HAP-1 (cell line): ENCODE data around the gene SMARCD3.

Experiments
- DNase-seq, 2 experiments: peaks; one replicate each; pipeline ENCODE4 v3.0.0-alpha.2; 2016 to 2020; ENCODE audit warnings: low spot score in 2 of 2
- H3K27me3 ChIP-seq: fragments of 250-450 bp; sonication (Bioruptor Pico); 2 replicates; pipeline ENCODE4 v1.5.1; 2020; ENCODE audit warnings: low read depth, mild to moderate bottlenecking, moderate library complexity
- H3K36me3 ChIP-seq: fragments of 250-450 bp; sonication (Bioruptor Pico); replicated peaks from 2 replicates; pipeline ENCODE4 v1.5.1; 2020; ENCODE audit warnings: mild to moderate bottlenecking
- H3K4me1 ChIP-seq: fragments of 250-450 bp; sonication (Bioruptor Pico); 2 replicates; pipeline ENCODE4 v1.5.1; 2020; ENCODE audit warnings: mild to moderate bottlenecking
- H3K4me3 ChIP-seq: fragments of 250-450 bp; sonication (Bioruptor Pico); 2 replicates; pipeline ENCODE4 v1.5.1; 2020; ENCODE audit warnings: mild to moderate bottlenecking, moderate library complexity
- H3K9me3 ChIP-seq: fragments of 250-450 bp; sonication (Bioruptor Pico); 2 replicates; pipeline ENCODE4 v1.5.1; 2020; ENCODE audit warnings: mild to moderate bottlenecking, moderate library complexity
- in situ Hi-C: fragments of 300-500 bp; cut with MboI; formaldehyde crosslinking; loops from 3 replicates; pipeline ENCODE4 v1.14.3; 2020; ENCODE audit warnings: low sequenced_read_pairs, inconsistent platforms, mixed read lengths

The SMARCD3 gene

DNA sequence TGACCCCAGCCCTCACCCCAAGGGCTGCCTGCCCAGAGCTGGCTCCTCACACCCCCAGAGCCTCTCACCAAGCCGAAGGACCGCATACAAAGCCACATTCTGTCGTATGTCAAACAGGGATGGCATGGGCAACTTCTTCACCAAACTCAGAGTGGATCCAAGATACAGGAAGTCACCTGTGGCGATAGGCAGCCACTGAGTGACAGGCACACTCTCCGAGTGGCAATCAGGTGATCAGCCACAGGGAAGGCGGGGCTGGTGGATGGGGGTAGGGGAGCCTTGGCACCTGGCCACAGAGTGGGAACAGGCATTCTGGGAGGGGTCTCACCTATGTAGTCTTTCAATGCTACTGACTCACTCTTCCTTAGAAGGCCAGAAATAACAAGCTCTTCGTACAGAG lies 54.3 kb downstream of the SMARCD3 start:
- Histone ChIP-seq H3K4me3 (no peak overlapping the region), H3K36me3 (no peaks in the 10 kb centered on the region), H3K9me3 (no peaks in the 10 kb centered on the region), H3K4me1 (no peaks in the 10 kb centered on the region), H3K27me3 (peaks cover 66% of the 10 kb centered on the region)
- no peak for DNase-seq
- in situ Hi-C loops = no loop called here

DNA sequence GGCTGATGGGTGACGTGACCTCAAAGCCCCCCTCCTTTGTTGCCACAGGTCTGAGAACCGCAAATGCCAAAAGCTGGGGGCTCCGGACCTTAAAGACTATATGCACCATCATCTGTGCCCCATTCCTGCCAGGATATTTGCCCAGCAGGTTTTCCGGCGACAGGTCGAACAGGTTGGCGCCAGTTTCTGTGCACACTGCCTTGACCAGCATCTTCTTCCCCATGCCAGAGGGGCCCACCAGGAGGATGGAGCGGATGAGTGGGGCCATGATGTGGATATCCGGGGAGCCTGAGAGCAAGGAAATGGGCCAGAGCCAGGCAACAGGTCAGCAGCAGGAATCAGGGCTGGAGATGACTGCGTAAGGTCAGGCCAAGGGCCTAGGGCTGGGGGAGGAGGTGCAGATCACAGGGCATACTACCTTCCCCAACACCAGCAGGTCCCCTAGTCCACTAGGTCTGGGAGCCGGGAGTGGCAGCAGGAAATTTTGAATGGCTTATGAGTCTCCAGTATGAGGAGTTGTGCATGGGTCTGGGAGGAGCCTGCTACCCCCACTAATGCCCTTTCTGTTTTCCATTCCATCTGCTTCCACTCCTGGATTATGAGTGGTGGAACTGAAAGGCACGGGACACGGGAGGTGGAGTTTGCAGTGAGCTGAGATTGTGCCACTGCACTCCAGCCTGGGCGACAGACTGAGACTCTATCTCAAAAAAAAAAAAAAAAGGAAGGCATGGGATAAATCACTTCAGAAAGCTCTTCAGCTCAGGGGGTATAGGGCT lies 55.1 kb downstream of the SMARCD3 start:
- DNase-seq = no peak
- H3K4me1 ChIP-seq = no peaks in the 10 kb centered on the region
- H3K36me3 ChIP-seq = no peaks in the 10 kb centered on the region
- H3K27me3 ChIP-seq = peaks cover 68% of the 10 kb centered on the region
- no peaks in the 10 kb centered on the region for H3K9me3 ChIP-seq
- in situ Hi-C loops = no loop called here
- no peak overlapping the region for H3K4me3 ChIP-seq

DNA sequence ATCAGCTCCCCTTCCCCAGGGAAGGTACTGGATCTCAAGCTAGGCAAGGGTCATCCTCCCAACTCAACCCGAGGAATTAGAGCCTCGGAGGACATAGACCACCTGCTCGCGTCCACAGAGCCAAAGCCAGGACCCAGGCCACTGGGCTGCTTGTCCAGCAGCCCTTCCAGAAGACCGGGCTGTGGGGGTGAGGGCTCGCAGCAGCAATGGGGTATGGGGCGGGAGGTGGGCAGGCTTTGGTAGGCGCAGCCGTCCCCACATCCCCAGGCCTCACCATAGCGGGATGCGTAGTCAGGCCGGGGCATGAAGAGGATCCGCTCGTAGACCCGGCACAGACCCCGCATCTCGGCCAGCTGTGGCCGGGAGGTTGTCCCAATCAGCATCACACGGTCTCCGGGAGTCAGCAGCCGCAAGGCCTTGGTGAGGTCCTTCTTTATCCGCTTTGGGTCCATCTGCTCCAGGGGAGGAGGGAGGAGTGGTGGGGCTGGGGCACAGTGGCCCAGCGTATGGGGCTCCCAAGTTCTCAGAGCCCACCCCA lies 56.4 kb downstream of the SMARCD3 start:
- in situ Hi-C loops = no loop called here
- peaks cover 66% of the 10 kb centered on the region for H3K27me3 ChIP-seq
- no peaks in the 10 kb centered on the region for H3K36me3 ChIP-seq
- H3K4me1 ChIP-seq = no peaks in the 10 kb centered on the region
- no peaks in the 10 kb centered on the region for H3K9me3 ChIP-seq
- no peak for DNase-seq
- H3K4me3 ChIP-seq = no peak overlapping the region

DNA sequence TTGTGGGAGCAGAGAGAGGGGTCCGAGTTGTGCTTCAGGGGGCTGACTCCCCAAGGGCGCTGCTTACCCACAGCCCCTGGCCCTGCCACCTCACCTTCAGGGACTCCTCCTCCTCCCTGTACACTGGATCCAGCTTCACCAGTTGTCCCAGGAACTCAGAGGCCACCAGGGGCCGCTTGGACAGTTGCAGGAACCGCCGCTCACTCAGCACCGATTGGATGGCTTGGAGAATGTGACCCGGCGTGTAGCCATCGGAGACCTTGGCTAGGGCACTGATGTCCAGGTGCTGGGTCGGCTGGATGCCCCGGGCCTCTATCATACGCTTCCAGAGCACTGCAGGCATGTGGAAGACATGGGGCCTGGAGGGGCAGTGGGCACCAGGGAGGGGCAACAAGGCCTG lies 57.0 kb downstream of the SMARCD3 start:
- Histone ChIP-seq H3K9me3 (no peaks in the 10 kb centered on the region), H3K4me3 (no peak overlapping the region), H3K27me3 (peaks cover 61% of the 10 kb centered on the region), H3K4me1 (no peaks in the 10 kb centered on the region), H3K36me3 (no peaks in the 10 kb centered on the region)
- DNase-seq = no peak
- in situ Hi-C loops = no loop called here

DNA sequence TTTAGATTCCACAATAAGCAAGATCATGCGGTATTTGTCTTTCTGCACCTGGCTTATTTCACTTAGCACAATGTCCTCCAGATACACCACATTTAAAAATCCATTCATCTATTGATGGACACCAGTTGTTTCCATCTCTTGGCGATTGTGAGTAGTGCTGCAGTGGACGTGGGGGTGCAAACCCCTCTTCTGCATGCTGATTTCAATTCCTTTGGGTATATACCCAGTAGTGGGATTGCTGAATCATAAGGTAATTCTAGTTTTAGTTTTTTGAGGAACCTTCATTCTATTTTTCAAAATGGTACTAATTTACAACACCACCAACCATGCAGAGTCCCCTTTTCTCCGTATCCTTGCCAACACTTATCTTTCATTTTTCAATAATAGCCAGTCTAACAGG lies 59.5 kb downstream of the SMARCD3 start:
- Histone ChIP-seq H3K36me3 (no peaks in the 10 kb centered on the region), H3K4me1 (no peaks in the 10 kb centered on the region), H3K4me3 (no peak overlapping the region), H3K9me3 (no peaks in the 10 kb centered on the region), H3K27me3 (peaks cover 36% of the 10 kb centered on the region)
- in situ Hi-C loops = no loop called here
- DNase-seq = no peak
